Dermis microvascular lymphatic vessel endothelial cell (primary cell): ENCODE measurements around the gene PADI3. TPM values are rescaled to one million over a fixed set of nuclear protein-coding genes. Genes with fewer than 3 reads are reported as not detected.
"Not testable (repeated sequence)": the region's sequence is repeated elsewhere in the genome, so short reads cannot be mapped to it uniquely, and the experiment has no call there.

Source experiments
- DNase-seq, 2 donors: peaks; one replicate each; pipeline versions ENCODE4 v3.0.0 to v3.0.0-alpha.2; 2010; ENCODE audit warnings: low read depth in 2 of 2
- total RNA-seq: library from RNA; depleted of rRNA; stranded (reverse); fragments of >200 nt; gene quantifications from 2 replicates; pipeline ENCODE4 v1.2.1, GENCODE V29; 2014

PADI3 gene
- total RNA-seq, 1 donor from 2014 or later = not detected

DNA sequence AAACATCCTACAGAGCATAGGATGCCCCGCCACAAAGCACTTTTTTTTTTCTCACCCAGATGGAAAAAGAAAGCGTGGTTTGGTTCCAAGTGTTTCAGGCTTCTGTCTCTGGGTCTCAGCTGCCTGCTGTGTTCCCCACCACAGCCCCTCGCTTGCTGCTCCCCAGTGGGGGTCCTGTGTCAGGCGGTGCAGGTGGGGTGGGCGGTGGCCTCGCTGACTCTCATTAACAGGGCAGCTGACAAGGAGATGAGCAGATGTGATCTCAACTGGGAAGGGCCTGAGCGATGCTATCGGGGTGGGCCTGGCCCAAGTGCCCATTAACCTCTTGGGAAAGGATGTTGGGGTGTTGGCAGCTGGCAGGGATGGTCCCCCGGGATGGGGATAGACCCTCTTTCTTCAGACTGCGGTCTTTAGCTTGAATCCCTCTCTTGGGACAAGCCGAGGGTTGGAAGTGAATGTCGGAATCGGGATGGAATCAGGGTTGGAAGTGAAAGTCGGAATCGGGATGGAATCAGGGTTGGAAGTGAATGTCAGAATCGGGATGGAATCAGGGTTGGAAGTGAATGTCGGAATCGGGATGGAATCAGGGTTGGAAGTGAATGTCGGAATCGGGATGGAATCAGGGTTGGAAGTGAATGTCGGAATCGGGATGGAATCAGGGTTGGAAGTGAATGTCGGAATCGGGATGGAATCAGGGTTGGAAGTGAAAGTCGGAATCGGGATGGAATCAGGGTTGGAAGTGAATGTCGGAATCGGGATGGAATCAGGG is 7.7 kb upstream of the PADI3 start:
- DNase-seq = not testable (repeated sequence)

DNA sequence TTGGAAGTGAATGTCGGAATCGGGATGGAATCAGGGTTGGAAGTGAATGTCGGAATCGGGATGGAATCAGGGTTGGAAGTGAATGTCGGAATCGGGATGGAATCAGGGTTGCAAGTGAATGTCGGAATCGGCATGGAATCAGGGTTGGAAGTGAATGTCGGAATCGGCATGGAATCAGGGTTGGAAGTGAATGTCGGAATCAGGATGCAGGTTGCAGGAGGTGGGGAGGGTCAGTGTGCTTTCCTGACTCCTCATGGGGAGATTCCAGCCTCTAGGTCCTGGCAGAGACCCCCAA is 7.2 kb upstream of the PADI3 start:
- not testable (repeated sequence) for DNase-seq

DNA sequence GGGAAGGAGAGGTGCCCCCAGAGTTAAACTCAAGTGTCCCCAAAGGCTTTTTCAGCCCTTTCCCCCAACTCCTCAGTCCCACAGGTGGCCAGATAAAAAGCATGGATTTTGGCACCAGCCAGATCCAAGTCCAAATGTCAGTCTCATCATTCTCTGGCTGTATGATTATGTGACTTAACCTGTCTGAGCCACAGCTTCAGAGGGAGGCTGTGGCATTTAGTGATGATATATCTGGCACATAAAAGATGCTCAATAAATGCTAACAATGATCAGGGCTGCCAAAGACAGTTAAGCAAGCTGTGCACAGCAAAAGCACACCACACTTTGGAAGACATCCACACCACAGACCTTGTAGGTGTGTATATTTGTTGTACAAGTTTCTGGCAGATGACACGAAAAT is 5.6 kb upstream of the PADI3 start:
- no peak for DNase-seq

DNA sequence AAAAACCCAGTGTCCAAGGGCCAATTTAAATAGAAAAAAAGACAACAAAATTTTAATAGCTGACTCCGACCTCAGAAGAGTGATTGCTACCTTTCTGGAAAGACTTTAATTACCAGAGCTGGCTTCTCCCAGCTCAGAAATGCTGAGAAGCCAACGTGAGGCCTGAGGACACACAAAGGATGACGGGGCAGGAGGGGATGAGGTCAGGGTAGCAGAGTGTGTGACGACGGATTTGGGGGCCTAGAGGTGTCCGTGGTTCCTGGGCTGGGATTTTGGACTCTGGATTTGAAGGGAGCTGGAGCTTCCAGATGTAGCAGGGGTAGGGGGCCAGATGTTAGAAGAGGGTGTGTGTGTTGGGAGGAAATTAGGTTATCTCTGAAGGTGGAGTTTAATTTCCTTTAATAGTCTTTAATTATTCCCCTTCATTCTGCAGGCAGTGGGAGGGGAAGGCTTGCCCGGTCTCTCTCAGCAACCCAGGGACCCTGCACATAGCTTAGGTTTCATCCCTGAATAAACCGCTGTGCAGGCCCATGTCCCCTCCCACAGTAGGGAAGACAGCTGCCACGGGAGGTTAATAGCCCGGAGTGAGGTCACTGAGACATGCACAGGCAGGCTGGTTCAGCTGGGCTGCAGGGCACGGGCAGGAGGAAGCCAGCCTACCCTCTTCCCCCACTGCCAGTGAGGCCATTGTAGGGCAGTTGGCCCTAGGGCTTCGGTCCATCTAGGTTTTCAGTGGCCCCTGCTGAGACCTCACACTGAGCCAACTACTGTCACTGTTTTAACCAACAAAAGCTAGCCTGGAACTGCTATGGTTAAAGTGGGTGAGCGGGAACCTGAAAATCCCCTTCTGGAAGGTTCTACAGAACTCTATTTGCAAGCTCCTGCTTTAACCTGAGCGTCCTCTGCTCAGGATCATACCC is 3.8 kb upstream of the PADI3 start:
- no peak for DNase-seq

DNA sequence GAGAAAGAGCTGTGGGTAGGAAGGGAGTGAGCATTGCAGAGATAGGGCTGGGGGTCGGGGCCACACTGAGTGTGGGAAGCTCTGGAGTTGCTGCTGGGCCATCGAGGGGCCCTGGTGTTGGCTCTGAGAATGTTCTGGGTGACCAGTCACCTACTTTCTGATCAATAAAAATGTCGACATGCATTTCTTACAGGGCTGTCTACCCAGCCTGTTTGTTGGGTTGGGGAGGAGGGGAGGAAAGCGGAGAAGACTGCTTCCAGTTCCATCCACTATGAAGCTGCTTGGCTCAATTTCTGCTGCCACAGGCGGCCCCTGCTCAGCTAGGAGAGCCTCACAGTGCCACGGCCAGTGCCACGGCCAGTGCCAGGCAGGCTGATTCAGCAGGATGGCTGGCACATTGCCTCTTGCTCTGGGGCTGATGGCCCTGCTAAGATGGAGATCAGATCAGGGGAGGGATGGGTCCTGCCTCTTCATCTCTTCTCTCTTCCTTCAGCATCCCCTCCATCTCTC is 3.0 kb upstream of the PADI3 start:
- DNase-seq = no peak

DNA sequence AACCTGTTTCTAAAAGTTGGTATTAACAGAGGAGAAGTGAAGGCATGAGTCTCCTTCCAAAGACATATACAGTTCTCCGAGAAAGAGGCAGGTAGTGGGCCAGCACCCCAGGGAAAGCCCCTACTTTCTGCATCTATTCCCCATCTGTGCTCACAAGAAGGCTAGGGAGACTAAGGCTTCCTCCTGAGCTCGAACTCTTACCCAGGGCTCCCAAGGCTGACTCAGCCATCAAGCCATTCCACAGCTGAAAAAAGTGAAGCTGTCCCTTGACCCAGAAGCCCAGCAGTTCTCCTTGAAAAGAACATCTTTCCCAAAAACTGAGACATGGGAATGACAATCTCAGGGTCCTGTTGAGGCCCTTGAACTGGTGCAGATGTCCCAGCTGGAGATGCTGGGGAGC is 1.9 kb upstream of the PADI3 start:
- no peak for DNase-seq

DNA sequence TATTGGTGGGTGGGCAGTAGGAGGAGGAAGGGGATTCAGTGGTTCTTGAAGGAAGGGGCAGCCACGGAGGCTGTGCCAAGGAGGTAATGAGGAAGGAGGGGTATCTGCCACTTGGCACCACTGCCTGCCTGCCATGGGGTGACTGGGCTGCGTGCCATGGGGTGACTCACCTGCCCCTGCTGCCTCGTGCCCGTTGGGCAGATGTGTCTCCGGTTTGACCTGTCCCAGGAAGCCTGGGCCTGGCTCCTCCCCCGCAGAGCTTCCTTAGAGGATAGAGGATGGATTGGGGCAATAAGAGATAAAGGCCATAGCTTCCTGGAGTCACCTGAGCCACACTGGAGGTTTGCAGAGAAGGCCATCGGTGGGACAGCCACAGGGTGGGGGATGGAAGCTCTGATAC is 1.7 kb downstream of the PADI3 start:
- DNase-seq = peak; percentile 6 to 34

DNA sequence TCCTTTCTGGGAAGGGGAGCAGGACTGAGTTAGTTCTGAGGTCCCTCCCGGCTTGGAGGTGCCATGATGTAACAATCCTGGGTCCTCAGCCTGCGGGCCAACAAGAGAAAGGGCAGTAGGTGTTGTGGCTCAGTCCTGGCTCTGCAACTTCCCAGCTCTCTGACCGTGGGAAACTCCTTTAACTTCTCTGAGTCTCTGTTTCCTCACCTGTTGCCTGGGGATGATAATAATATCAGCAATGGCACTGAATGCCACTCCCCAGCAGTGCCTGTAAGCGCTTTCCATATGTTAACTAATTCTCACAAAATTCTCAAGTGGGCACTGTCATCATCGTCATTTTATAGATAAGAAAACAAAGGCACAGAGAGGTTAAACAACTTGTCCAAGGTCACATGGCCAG is 2.3 kb downstream of the PADI3 start:
- DNase-seq = no peak

DNA sequence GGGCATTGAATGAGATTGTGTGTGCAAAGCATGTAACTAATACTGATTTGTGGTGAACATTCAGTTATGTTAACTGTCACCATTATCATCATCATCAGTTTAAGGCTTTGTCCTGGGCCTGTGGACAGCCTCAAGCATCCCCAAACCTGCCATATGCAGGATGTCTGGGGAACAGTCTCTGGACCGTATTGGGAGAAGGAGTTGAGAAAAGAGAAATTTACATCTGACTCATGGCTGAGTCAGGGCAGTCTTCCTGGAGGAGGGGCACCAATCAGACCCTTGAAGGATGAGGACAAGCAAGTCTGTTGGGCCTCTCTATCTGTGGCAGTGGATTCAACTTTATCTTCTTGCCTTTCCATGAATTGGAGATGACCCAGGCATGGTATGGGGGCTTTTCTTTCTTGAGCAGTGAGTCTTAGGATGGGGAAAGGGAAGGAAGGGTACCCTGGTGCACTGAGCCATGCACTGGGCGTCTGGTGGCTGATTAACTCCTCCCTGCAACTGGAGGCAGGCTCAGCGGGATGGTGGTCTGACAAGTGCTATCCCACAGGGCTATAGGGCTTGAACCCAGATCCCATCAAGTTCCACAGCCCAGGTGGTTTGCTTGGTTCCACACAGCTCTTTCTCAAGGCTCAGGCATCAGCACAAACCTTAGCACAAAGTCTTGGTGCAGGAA is 2.9 kb downstream of the PADI3 start:
- peak in 1 of 2 donors; percentile 23 for DNase-seq

DNA sequence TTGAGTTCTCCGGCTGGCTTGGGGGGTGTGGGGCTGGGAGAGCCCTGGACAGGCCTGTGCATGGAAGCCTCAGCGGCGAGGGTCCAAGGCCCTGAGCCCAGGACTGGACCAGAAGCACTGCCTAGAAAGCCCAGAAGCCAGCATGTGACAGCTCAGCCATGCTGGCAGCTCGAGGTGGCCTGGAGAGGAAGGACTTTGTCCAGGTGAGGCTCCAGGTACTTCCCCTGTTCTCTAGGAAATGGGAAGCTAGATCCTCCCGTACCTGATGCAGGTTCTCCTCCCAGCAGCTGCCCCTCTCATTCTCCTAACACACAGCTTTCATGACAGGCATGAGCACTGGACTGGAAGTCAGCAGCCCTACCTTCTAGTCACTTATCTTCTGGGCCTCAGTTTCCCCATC is 6.4 kb downstream of the PADI3 start:
- no peak for DNase-seq

DNA sequence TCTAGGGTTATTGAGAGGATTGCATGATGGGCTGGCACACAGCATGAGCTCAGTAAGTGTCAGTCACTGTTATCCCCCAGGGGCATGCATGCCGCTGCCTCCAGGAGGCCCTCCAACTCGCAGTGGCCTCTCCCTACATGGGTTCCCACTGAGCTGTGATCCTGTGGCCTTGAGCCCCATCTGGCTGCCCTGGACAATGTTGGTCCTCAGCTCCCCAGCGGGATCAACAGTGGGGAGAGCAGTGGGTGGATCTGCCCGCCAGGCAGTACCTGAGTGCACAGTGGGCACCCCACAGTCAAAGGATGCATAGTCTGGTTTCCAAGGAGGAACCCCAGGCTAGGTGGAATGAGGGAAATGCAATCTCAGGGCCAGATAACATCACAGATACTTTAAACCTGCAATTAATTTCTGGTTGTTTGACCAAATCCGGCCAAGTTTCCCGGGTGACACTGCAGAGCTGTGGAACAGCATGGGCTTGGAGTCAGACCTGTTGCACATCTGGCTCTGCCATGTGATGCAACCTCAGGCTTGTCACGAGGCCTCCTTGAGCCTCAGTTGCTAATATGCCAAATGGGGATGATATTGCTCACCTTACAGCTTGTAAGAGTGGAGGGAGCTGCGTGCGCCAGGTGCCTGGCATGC is 9.3 kb downstream of the PADI3 start:
- DNase-seq = no peak

DNA sequence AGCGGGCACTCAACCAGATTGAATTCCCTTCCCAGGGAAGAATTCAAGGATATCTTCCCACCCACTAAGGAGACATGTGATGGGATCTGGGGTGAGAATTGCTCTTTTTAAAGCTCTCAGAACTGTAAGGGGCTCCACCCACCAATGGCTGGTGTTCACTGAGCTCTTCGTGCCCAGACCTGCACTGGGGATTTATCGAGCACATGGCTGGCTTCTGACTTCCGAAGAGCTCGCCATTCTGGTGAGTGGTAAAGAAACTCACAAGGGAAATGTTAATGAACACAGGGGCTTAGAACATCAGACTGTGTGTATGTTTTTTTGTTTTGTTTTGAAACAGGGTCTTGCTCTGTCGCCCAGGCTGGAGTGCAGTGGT is 9.8 kb downstream of the PADI3 start:
- DNase-seq = no peak

DNA sequence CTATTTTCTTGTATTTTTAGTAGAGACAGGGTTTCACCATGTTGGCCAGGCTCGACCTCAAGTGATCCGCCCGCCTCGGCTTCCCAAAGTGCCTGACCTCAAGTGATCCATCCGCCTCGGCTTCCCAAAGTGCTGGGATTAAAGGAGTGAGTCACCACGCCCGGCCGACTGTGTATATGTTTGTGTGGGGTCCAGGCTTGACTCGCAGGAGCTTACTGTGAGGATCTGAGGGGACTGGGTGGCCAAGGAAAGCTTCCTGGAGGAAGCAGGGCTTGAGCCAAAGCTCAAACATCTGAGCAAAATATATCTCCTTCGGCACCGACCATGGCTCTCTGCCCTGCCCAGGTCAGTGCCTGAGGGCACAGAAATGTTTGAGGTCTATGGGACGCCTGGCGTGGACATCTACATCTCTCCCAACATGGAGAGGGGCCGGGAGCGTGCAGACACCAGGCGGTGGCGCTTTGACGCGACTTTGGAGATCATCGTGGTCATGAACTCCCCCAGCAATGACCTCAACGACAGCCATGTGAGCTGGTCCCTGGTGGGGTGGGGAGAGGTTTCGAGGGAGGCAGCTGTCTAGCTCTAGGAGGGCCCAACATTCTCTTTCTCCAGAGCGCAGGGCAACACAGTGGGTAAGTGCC is 10.5 kb downstream of the PADI3 start:
- no peak for DNase-seq

DNA sequence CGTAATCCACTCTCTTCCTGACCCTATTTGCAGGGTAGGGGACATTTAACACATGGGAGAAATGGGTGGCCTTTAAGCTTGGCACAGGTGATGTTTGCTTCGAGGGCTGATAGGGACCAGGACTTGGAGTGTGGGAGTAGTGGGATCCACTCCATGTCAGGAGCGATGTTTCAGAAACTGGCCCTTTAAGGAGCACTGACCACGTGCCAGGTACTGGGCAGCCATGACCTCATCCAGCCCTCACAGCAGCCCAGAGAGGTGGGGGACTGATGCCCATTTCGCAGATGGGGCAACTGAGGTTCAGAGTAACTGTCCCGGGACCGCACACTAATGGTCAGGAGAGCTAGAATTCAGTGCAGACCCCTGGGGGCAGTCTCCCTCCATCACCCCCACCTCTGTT is 11.4 kb downstream of the PADI3 start:
- DNase-seq = no peak

DNA sequence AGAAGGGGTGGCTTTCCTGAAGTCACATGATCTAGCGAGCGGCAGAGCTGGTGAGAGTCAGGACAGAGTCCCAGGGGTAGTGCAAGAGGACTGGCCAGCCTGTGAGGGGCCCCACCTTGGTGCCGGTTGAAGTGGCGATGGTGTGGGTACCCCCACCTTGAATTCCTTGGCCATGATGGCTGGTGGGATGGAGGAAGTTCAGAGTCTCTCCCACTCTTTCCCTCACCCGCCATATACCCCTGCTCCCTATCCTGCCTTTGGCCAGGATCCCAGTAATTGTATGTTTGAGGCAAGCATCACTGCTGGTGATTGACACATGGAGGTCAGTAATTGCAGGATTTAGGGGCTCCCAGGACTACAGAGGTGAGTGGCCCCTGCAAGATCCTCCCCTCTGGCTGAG is 11.8 kb downstream of the PADI3 start:
- DNase-seq = no peak

DNA sequence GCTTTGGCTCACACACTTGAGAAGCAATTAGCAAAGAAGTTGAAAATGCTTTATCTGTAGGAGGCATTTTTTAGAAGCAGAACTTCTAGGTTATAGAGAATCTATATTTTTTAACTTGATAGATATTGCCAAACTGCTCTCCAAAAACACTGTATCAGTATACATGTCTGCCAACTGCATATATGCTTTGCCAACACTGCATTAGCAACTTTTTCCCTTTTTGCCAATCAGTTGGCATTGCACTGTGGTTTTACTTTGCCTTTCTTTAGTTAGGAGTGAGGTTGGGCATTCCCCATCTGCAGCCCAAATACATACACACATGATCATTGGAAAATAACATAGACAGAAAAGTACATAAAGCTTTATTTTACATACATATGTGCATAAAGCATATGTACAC is 15.0 kb downstream of the PADI3 start:
- DNase-seq = no peak

DNA sequence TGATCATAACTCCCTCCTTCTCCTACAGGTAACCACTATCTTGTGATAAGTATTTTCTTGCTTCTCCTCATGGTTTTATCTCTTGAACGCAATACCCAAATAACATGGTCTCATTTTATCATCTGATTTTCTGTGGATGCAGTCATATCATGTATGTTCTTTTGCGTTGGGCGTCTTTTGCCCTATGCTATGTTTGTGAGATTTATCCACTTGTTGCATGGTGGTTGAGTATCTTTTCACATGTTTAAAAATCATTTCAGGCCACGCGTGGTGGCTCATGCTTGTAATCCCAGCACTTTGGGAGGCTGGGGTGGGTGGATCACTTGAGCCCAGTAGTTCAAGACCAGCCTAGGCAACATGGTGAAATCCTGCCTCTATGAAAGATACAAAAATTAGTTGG is 15.6 kb downstream of the PADI3 start:
- no peak for DNase-seq

DNA sequence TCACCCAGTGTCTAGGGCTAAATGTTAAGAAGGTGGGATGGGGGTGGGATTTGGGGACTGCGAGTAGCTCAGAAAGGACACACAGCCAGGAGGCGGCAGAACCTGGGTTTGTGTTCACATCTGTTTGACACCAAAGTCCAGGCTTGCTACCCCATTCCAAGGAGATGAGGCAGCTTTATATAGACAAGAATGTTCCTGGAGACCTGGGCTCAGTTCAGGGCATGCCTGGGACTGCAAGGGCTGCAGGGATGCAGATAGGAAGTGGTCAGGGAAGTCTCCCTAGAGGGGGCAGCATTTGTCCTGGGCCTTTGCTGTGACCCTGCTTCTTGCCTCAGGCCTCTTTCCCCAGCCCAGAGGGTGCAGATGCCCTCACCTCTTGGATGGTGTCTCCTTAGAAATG is 16.3 kb downstream of the PADI3 start:
- DNase-seq = no peak

DNA sequence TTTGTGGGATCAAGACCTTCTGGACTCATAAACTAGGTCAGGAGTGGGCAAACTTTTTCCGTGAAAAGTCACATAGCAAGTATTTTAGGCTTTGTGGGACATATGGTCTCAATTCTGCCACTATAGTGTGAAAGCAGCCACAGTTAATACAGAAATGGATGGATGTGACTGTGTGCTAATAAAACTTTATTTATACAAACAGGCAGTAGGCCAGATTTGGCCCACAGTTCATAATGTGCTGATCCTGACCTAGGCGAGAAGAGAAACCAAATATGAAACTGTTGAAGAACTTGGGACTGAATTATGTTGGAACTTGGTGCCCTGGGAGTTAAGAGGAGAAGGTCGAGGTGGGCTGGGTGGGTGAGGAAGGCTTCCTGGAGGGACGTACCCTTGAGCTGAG is 17.1 kb downstream of the PADI3 start:
- no peak for DNase-seq

DNA sequence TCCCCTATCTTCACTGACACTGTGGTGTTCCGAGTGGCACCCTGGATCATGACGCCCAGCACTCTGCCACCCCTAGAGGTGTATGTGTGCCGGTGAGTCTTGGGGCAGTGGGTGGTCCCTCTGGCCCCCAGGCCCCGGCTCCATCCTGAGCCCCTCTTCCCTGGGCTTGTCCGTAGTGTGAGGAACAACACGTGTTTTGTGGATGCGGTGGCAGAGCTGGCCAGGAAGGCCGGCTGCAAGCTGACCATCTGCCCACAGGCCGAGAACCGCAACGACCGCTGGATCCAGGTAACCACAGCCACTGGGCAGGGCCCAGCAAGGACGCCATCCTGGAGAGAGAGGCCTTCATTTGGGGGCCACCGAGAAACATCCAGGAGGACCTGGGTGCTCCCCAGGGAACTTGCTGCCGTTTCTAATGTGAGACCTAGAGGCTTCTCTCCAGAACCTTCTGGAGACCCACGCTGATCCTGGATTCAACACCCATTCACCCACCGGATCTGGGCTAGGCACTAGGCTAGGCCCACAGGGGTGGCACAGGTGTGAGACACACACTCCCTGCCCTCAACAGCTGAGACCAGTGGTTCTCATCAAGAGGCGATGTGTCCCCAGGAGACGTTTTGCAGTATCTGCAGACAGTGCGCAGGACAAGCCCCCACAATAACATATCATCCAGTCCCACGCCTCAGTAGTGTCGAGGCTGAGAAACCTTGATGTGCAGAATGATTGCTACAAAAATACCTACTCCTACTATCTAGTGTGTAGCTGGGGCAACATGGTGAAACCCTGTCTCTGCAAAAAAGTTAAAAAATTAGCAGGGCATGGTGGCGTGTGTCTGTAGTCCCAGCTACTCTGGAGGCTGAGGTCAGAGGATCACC is 22.2 kb downstream of the PADI3 start:
- no peak for DNase-seq
